Measurements from ENCODE around the gene APOB. TPM values are rescaled to one million over a fixed set of nuclear protein-coding genes. Genes with fewer than 3 reads are reported as not detected.

Gene APOB
- total and polyA plus RNA-seq, 2 of the 8 experiments (the other 6 are each of a cell fraction or from before 2014, with no cell fraction given): 0.15 to 0.61 TPM

GRCh38 chr2:21026479-21027282 is 17.2 kb downstream of the APOB start (continued):
- no peak for TF ChIP-seq CHD7 (IDR thresholded peaks at IDR 0.05; ENCODE audit: insufficient replicate concordance, low read length)
- no peak for TF ChIP-seq CEBPB (IDR thresholded peaks at IDR 0.05; ENCODE audit: low read depth, low read length)
- no peak for TF ChIP-seq TBP (IDR thresholded peaks at IDR 0.05; ENCODE audit: low read depth, low read length)
- no peak for TF ChIP-seq GABPA (IDR thresholded peaks at IDR 0.05; ENCODE audit: borderline replicate concordance, insufficient read depth, low read length)
- TF ChIP-seq ZNF274 (IDR thresholded peaks at IDR 0.05; ENCODE audit: borderline replicate concordance, extremely low read depth, low read length): no peak
- TF ChIP-seq NRF1 (IDR thresholded peaks at IDR 0.05; ENCODE audit: low read depth, low read length): no peak
- TF ChIP-seq SRF (IDR thresholded peaks at IDR 0.05; ENCODE audit: low read depth, low read length): no peak
- TF ChIP-seq CREB1 (IDR thresholded peaks at IDR 0.05): no peak
- TF ChIP-seq JUND (IDR thresholded peaks at IDR 0.05; ENCODE audit: low read length): no peak
- no peak for TF ChIP-seq ASH2L (IDR thresholded peaks at IDR 0.05; ENCODE audit: low read length)

All from H1 (cell line).